GM18867 (cell line): ENCODE measurements around the gene GRID1.

Source experiments
- ATAC-seq: cut with Tn5 transposase; IDR thresholded peaks from one replicate; pipeline ENCODE4 v1.9.1; 2021; ENCODE audit warnings: mild to moderate bottlenecking, moderate library complexity; ENCODE audit not compliant: unreplicated experiment

The GRID1 gene

GRCh38 chr10:85791818-85792532, 574.6 kb downstream of the GRID1 start:
- no peak for ATAC-seq

DNA sequence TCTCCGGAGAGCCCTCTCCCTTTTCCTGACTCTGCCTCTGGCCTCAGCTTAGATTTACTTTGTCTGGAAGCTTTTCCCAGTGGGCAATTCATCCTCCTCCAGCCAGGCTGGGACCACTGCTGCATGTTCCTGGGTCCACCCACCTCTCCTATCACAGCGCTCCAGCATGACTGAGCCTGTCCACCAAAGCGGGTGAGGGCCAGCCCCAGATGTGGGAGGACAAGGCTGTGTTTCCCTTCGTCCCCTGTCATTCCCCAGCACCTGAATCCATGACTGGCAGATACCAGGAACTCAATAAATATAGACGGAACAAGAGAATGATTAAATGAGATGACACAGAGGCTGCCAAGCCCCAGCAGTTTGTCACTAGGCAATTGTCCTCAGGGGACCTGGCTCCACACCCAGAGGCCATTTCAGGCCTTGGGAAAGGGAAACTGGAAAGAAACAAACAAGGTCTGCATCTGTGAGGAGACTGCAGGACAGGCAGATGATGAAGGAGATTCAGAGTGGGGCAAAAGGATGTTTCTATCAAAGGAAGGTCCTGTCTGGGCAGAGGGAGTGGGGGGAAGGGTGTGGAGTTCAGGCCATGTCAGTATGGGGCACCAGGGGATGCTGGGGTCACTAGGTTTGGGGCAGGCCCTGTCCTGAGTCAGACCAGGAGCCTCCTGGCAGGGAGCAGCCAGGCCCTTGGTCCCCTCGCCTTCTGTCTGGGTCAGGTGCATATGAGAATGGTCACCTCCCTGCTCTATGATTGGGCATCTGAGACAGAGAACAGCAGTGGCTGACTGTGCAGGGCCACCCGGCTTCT, 576.4 kb downstream of the GRID1 start:
- ATAC-seq, result no peak

GRCh38 chr10:85789125-85789524, 577.5 kb downstream of the GRID1 start:
- ATAC-seq, result no peak

DNA sequence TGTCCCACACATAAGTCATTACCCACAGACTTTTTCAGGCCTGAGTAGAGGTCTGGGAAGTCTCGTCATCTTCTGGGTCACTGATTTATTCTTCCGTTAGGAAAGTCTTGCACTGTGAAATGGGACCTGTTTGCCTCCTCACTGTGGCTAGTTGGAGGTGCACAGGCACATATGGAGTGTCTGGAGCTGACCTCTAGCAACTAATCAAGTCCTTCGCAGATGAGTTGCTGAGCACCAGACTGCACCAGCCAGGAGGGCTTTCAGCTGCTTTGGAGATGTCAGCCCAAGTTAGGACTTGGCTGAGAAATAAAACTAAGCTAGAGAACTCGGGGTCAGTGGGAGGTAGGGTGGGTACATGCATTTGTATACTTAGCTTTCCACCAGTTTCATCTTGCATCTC, 578.0 kb downstream of the GRID1 start:
- no peak for ATAC-seq

GRCh38 chr10:85787881-85788280, 578.7 kb downstream of the GRID1 start:
- no peak for ATAC-seq

DNA sequence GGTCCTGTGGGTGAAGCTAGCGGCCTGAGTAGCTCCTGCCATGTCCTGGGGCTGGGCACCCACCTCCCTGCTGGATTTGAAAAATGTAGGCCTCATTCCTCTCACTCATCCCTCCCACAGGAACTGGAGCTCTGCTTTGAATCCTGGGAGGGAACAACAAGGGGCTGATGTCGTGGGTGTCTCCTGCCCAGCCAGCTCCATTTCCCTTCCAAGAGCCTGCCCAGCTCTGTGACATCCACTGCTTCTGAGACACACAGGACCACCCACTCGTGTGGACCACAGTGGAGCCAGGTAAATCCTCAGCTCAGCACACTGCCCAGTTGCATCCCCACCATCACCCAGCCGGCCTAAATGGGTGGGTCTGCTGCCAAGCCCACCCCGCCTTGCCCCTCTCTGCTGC, 579.2 kb downstream of the GRID1 start:
- ATAC-seq, result no peak

DNA sequence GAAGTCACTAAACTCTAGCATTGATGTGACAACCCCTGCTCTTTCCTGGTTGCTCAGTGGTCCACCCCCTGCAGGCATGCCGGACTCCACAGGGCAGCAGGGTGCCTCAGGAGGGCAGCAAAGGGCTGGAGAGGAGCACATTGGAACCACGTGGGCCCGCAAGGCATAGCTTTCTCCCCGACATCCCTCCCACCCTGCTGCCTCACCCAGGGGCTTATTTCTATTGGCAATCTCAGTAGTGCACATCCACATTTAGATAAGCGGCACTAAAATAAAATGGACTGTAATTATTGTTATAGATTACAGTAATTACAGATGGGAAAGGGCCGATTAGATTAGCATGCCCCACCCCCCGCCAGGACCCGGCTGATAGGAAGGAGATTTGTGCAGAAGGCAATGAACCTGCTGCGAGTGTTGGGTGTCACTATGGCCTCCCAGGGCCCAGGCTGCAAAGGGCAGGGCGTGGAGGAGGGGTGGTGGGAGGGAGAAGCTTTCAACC, 580.1 kb downstream of the GRID1 start:
- peak; percentile 61 for ATAC-seq

GRCh38 chr10:85784792-85785191, 581.8 kb downstream of the GRID1 start:
- no peak for ATAC-seq

DNA sequence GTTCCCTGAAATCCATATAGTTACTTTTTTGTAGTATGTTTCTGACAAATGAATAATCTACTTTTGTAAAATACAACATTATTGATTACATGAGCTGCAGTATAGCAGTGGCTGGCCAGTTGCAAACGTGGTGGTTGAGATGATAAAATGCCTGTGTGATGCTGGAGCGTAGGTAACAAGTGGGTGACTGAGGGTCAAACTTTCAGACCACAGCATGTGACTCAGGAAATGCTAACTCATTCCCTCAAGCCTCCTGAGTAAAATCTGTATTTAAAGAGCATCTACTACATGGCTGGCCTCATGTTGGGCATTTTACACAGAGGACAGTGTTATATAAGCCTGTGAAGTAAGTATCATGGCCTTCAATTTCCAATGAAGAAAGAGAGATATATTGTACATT, 585.2 kb downstream of the GRID1 start:
- ATAC-seq, result no peak

DNA sequence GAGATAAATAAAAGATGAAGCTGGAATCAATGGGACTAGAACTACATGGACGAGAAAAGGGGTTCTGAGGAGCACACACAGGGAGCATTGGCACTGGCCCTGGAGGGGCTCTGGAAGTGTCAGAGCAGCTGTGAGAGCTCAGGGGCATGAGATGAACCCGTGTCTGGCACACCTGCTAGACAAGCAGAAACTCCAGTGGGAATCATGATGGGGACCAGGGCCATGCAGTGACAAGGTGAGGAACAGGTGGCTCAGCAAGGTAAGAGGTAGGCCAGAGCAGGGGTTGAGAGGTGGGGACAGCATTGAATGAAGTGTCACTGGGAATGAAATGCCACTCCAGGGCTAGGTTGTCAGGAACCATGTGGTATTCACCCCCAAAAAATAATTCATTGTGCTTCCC, 588.5 kb downstream of the GRID1 start:
- no peak for ATAC-seq

DNA sequence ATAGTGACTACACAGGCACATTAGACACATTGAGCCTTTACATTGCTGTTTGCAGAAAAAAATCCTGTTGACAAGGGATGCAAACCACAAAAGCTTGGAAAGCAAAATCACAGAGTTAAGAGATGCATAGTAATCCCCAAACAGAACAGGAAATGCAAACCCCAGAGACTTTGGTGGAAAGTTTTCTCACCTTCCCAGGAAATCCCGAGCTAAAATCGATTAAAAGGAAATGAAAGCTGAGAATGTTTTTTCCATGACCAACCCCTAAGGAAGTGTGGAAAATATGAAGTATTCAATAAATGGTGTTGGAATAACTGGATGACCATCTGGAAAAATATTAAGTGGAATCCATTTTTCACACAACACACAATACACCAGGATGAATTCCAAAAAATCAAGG, 598.7 kb downstream of the GRID1 start:
- ATAC-seq, result no peak

GRCh38 chr10:85764108-85764507, 602.5 kb downstream of the GRID1 start:
- ATAC-seq, result no peak

- no peak for ATAC-seq
Observed at GRCh38 chr10:85761906-85762445, 604.6 kb downstream of the GRID1 start.

GRCh38 chr10:85741626-85742300, 624.8 kb downstream of the GRID1 start:
- ATAC-seq, result peak; percentile 99

DNA sequence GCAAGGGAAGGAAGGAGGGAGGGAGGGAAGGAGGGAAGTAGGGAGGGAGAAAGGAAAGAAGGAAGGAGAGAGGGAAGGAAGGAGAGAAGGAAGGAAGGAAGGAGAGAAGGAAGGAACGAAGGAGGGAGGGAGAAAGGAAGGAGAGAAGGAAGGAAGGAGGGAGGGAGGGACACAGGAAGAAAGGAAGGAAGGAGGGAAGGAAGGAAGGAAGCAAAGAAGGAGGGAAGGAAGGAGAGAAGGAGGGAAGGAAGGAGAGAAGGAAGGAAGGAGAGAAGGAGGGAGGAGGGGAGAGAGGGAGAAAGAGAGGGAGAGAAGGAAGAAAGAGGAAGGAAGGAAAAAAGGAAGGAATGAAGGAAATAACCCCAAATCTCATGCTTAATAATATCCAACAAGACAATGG, 630.6 kb downstream of the GRID1 start:
- ATAC-seq, result no peak

DNA sequence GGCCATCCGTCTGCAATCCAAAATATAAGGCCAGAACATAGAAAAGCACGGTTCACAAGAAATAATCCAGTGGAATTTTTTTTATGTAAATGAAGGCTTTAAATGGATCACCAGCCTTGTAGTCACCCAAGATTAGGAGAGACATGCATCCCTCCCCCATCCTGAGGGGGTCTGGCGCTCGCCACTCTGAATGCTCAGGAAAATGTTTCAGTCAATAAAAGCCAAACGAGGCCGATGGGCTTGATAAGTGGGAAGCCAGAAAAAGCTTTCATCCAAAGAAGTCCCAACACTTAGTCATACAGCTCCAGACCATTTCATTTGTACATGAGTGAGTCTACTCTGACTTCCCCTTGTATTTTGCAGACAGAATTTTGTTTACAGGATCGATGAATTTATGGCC, 631.8 kb downstream of the GRID1 start:
- ATAC-seq, result no peak

GRCh38 chr10:85724215-85724614, 642.4 kb downstream of the GRID1 start:
- no peak for ATAC-seq

DNA sequence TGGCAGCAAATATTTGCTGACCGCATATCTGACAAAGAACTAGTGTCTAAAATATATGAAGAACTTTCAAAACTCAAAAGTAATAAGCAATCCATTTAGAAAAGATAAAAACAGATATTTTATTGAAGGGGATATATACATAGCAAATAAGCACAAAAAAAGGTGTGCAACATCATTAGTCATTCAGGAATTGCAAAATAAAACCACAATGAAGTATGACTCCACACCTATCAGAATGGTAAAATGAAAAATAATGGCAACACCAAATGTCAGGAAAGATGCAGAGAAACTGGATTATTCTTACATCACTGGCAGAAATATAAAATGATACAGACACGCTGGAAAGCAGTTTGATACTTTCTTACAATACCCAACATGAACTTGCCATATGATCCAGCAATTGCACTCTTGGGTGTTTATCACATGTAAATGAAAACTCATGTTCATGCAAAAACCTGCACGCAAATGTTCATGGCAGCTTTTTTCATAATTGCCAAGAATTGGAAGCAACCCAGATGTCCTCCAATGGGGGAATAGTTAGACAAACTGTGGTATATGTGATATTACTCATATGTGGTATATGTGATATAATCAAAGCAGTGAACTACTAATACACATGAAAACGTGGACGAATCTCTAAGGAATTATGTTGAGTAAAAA, 645.5 kb downstream of the GRID1 start:
- ATAC-seq, result no peak

DNA sequence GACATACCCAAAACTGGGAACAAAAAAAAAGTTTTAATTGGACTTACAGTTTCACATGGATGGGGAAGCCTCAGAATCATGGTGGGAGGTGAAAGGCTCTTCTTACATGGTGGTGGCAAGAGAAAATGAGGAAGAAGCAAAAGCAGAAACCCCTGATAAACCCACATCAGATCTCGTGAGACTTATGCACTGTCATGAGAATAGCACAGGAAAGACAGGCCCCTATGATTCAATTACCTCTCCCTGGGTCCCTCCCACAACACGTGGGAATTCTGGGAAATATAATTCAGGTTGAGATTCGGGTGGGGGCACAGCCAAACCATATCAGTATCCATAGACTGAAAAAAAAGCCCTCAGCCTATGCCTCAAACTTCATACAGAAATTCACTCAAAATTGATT, 647.2 kb downstream of the GRID1 start:
- no peak for ATAC-seq

DNA sequence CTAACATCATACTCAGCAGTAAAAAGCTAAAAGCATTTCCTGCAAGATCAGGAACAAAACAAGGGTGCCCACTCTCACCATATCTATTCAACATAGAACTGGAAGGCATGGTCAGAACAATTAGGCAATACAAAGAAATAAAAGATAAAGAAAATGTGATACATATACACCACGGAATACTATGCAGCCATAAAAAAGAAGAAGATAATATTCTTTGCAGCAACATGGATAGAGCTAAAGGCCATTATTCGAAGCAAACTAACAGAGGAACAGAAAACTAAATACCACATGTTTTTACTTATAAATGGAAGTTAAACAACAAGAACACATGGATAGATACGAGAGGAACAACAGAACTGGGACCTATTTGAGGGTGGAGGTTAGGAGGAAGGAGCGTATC, 652.7 kb downstream of the GRID1 start:
- ATAC-seq, result no peak

GRCh38 chr10:85702768-85703167, 663.8 kb downstream of the GRID1 start:
- no peak for ATAC-seq
